SK-N-SH treated with all-trans-retinoic acid at 6 μM for 48 hours (cell line): ENCODE results near the gene AUNIP.

Source experiments
- CREB5 ChIP-seq: fragments of 250-450 bp; sonication (Bioruptor Pico); IDR thresholded peaks from 2 replicates; pipeline ENCODE4 v1.5.1; 2020; ENCODE audit warnings: low read depth, mild to moderate bottlenecking, moderate library complexity
- CSDC2 ChIP-seq: fragments of 250-450 bp; sonication (Bioruptor Pico); IDR thresholded peaks from 2 replicates; pipeline ENCODE4 v1.5.0; 2020; ENCODE audit warnings: mild to moderate bottlenecking, moderate library complexity
- CSRNP3 ChIP-seq: fragments of 250-450 bp; sonication (Bioruptor Pico); IDR thresholded peaks from 2 replicates; pipeline ENCODE4 v1.5.1; 2021; ENCODE audit warnings: mild to moderate bottlenecking, moderate library complexity
- GLIS3 ChIP-seq: fragments of 250-450 bp; sonication (Bioruptor Pico); IDR thresholded peaks from 2 replicates; pipeline ENCODE4 v1.5.0; 2020; ENCODE audit warnings: mild to moderate bottlenecking, moderate library complexity
- ISL1 ChIP-seq: fragments of 250-450 bp; sonication (Bioruptor Pico); IDR thresholded peaks from 2 replicates; pipeline ENCODE4 v2.1.2; 2022; ENCODE audit warnings: mild to moderate bottlenecking, moderate library complexity
- OSR1 ChIP-seq: fragments of 250-450 bp; sonication (Bioruptor Pico); IDR thresholded peaks from 2 replicates; pipeline ENCODE4 v1.8.0; 2022; ENCODE audit warnings: moderate library complexity, mild to moderate bottlenecking, inconsistent platforms
- PATZ1 ChIP-seq: fragments of 250-450 bp; sonication (Bioruptor Pico); IDR thresholded peaks from 2 replicates; pipeline ENCODE4 v1.8.0; 2020; ENCODE audit warnings: mild to moderate bottlenecking, moderate library complexity, borderline replicate concordance
- POU6F1 ChIP-seq: fragments of 250-450 bp; sonication (Bioruptor Pico); IDR thresholded peaks from 2 replicates; pipeline ENCODE4 v1.8.0; 2021; ENCODE audit warnings: low read depth, mild to moderate bottlenecking, moderate library complexity, borderline replicate concordance
- RARB ChIP-seq: fragments of 250-450 bp; sonication (Bioruptor Pico); IDR thresholded peaks from 2 replicates; pipeline ENCODE4 v1.8.0; 2021; ENCODE audit warnings: mild to moderate bottlenecking, moderate library complexity
- SNAI2 ChIP-seq: fragments of 250-450 bp; sonication (Bioruptor Pico); IDR thresholded peaks from 2 replicates; pipeline ENCODE4 v1.5.0; 2020; ENCODE audit warnings: mild to moderate bottlenecking, moderate library complexity
- TOX ChIP-seq: fragments of 250-450 bp; sonication (Bioruptor Pico); IDR thresholded peaks from 2 replicates; pipeline ENCODE4 v1.8.0; 2021; ENCODE audit warnings: mild to moderate bottlenecking, moderate library complexity, borderline replicate concordance
- ZC3H10 ChIP-seq: fragments of 250-450 bp; sonication (Bioruptor Pico); IDR thresholded peaks from 2 replicates; pipeline ENCODE4 v1.5.1; 2021; ENCODE audit warnings: mild to moderate bottlenecking, moderate library complexity
- ZFP30 ChIP-seq: fragments of 450-650 bp; formaldehyde crosslinking; IDR thresholded peaks from 2 replicates; pipeline ENCODE4 v1.5.0; 2022; ENCODE audit warnings: mild to moderate bottlenecking, moderate library complexity
- ZNF565 ChIP-seq: fragments of 450-650 bp; formaldehyde crosslinking; conservative IDR thresholded peaks from 2 replicates; pipeline ENCODE4 v1.5.0; 2020; ENCODE audit warnings: low read depth, mild to moderate bottlenecking, moderate library complexity

GRCh38 chr1:25821112-25821476 is 38.2 kb downstream of the AUNIP start:
- TF ChIP-seq RARB (CRISPR knock-in tag): no peak
- no peak for TF ChIP-seq TOX (CRISPR knock-in tag)
- TF ChIP-seq OSR1 (CRISPR knock-in tag): no peak
- no peak for TF ChIP-seq CSDC2 (CRISPR knock-in tag)
- no peak for TF ChIP-seq ZFP30 (CRISPR knock-in tag)
- no peak for TF ChIP-seq CSRNP3
- no peak for TF ChIP-seq ZNF565 (CRISPR knock-in tag)
- TF ChIP-seq SNAI2 (CRISPR knock-in tag): no peak
- no peak for TF ChIP-seq ZC3H10 (CRISPR knock-in tag)
- TF ChIP-seq PATZ1 (CRISPR knock-in tag): no peak
- no peak for TF ChIP-seq POU6F1
- TF ChIP-seq CREB5 (CRISPR knock-in tag): no peak
- no peak for TF ChIP-seq GLIS3 (CRISPR knock-in tag)
- TF ChIP-seq ISL1 (CRISPR knock-in tag): no peak
